Measurements from ENCODE around the gene CDK18.

CDK18 gene

GRCh38 chr1:205542367-205542766, 37.9 kb downstream of the CDK18 start:
- no peak for DNase-seq

- peak; percentile 65 for DNase-seq
These were observed 39.2 kb downstream of the CDK18 start for GRCh38 chr1:205543351-205544301.

- no peak for DNase-seq
These were observed 40.8 kb downstream of the CDK18 start for GRCh38 chr1:205545001-205545919.

GRCh38 chr1:205545991-205546390, 41.5 kb downstream of the CDK18 start:
- DNase-seq, result no peak

GRCh38 chr1:205546541-205546940, 42.1 kb downstream of the CDK18 start:
- DNase-seq, result no peak

GRCh38 chr1:205547936-205548827, 43.7 kb downstream of the CDK18 start:
- no peak for DNase-seq

GRCh38 chr1:205554026-205554811, 49.8 kb downstream of the CDK18 start:
- no peak for DNase-seq

- DNase-seq, result no peak
These were observed 57.2 kb downstream of the CDK18 start for GRCh38 chr1:205561501-205562203.

- DNase-seq, result no peak
These were observed 59.5 kb downstream of the CDK18 start for GRCh38 chr1:205563927-205564441.

GRCh38 chr1:205565799-205566198, 61.3 kb downstream of the CDK18 start:
- DNase-seq, result no peak

GRCh38 chr1:205567716-205568115, 63.2 kb downstream of the CDK18 start:
- no peak for DNase-seq

GRCh38 chr1:205568135-205568468, 63.6 kb downstream of the CDK18 start:
- no peak for DNase-seq

- DNase-seq, result no peak
These were observed 64.2 kb downstream of the CDK18 start for GRCh38 chr1:205568469-205569361.

- no peak for DNase-seq
These were observed 65.1 kb downstream of the CDK18 start for GRCh38 chr1:205569411-205570172.

GRCh38 chr1:205570173-205570501, 65.7 kb downstream of the CDK18 start:
- no peak for DNase-seq

- DNase-seq, result no peak
These were observed 66.5 kb downstream of the CDK18 start for GRCh38 chr1:205570796-205571537.

GRCh38 chr1:205571747-205572146, 67.3 kb downstream of the CDK18 start:
- no peak for DNase-seq

GRCh38 chr1:205572421-205572820, 68.0 kb downstream of the CDK18 start:
- no peak for DNase-seq

Data from NCI-H2227 treated with DMSO at 0.1 percent for 48 hours (cell line).